HCEC 1CT (cell line): Measurements from ENCODE around the gene UBA1.

ENCODE experiments used
- DNase-seq: peaks from one replicate; pipeline ENCODE4 v3.0.0-alpha.2; 2017

Gene UBA1

DNA sequence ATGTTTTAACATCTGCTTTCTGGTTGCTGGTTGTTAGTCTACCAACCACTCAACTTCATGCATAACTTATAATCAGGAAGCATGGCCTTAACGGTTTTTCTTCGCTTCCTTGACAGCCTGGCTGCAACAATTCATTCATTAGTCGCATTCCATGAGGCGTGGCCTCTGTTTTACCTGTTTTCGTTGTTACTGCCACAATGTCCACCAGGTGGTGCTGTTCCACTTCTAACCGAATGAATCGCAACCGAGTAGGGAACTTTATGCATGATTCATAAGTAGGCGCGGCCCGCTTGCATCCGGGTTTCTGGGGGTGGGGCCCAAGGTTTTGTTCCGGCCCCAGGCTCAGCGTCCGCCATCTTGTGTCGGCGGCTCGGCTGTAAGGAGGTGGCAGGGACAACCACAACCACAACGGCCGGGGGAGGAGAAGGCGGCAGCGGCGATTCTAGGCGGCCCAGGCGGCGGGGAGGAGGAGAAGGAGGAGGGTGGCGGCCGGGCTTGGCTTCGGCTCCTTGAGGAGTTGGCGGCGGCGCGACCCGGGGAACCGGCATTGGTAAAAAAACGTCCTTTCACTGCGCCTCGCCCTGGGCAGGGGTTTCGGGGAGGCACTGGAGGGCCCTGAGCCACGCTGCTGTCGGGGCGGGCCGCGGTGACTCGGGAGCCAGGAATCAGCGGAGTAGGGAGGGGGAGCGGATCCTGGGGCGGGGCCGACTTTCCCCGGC lies at the start of gene UBA1:
TSS of gene UBA1 (plus strand) at position 355 of the 719 bp plus-strand sequence. CDS start 4,974 bp downstream, outside the sequence.
- DNase-seq = peak; percentile 85

DNA sequence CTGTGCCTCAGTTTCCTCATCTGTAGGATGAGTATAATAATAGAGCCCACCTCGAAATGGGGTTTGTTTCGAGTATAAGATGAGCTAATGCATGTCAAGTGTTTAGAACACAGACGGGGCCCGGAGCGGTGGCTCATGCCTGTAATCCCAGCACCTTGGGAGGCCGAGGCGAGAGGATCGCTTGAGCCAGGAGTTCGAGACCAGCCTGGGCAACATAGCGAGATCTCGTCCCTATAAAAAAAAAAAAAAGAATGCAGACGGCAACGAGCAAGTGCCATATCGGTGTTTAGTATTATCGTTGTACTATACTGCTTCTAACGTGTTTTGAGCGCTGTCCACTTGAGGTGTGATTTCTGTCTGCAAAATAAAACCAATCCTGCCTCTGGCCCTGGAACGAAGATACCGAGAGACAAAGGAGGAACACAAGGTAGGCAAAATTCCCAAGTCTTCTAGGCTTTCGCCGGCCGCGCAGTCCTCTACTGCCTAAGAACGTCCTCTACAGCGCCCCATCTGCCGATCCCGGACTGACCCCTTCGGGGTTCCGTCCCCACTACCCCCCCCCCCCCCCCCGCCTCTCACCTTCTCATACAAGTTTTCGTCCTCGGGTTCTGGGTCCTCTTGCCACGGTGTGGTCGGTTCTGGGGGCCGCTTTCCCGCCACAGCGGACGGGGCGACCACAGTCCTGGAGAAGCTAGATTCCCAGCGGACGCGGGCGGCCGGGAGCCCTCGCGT lies 49.6 kb upstream of the UBA1 start:
- peak; percentile 38 for DNase-seq

GRCh38 chrX:47144626-47145394 lies 48.8 kb upstream of the UBA1 start, which contains the start of the genes NDUFB11 and RBM10:
Gene NDUFB11 (minus strand): TSS chrX:47144702. CDS start chrX:47144679, 23 bp downstream.
Gene RBM10 (plus strand): TSS chrX:47145221. CDS start chrX:47147482, 2,261 bp downstream.
- DNase-seq = peak; percentile 91

DNA sequence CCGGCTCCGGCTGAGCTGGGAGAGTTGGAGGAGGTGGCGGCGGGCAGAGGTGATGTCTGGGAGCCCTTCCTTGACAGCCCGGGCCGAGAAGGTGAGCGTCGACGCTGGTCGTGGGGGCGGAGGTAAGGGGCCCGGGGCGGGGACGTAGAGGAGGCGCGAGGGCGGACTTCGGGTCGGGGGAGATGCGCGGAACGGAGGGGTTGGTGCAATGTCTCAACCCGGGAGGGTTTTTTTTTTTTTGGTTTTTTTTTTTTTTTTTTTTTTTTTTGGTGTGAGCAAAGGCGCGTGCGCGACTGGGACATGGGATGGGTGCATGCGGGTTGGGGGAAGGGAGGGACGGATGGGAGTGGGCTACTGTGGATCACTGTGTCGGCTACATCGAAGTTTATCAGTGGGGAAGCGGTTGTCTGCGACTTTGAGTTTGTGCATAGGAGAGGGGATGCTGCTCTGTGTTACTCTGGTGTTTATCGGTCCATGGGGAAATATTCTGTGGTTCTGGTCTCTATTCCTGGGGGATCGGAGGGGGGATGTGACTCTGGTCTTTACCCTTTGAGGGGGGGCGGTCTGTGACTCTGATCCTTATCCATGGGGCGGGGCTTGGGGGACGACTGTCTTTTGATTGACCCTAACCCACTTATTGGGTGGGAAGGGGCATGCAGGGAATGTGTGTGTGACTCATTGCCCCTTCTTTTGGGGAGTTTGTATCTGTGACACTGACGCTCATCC lies 48.1 kb upstream of the UBA1 start:
- no peak for DNase-seq

GRCh38 chrX:47146121-47146935 lies 47.3 kb upstream of the UBA1 start:
- no peak for DNase-seq

DNA sequence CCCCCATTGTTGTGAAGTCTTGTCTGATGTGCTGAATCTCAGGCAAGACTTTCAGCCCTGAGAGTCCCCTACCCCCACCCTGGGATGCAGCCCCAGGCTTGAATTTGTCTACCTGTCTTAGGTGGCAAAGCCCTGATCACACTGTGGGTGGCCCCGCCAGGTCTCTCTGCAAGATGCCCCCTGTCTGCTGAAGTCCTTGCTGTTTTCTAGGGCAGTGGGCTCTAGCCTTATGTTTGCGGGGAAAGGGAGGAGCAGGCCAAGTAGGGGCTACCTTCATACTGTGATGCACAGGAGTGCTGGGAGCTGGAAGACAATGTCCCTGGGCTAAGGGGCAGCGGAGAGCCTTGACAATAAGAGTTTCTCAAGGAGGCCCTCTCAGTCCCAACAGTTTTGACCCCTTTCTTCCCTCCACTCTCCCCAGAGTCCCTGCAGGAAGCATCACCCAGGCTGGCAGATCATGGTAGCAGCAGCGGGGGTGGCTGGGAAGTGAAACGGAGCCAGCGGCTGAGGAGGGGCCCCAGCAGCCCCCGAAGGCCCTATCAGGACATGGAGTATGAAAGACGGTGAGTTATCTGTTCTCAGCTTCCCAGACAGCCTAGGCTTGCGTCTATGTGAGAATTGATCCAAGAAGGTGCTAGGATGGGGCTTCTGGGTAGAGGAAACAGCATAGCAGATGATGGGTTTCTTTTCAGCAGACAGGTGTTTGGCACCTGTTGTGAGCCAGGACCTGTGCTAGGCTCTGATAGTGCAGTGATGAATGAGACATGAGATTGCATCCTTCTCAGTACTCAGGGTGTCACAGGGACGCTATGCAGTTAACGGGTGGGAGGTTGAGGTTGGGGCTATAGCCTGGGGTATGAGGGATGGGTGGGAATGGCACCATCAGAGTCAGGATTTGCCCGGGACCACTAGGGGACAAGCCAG lies 46.4 kb upstream of the UBA1 start:
- DNase-seq = no peak

- peak; percentile 9 for DNase-seq
These were observed 44.7 kb upstream of the UBA1 start for GRCh38 chrX:47148946-47149345.

DNA sequence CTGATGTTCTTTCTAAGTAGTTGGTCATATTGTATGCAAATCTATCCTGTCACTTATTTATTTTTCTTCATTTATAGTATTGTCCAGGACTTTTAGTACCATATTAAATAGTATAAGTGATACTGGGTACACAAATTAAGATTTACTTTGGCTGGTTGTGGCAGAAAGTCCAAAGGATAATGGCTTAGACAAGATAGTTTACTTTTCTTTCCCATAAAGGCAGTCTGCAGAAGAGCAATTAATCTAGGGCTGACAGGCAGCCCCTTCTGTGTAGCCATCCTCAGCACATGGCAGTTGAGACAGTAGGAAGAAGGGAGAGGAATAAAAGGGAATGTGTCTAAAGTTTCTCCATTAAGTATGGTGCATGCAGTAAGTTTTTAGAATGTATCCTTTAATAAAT lies 42.2 kb upstream of the UBA1 start:
- DNase-seq = no peak

- DNase-seq = no peak
These were observed 36.8 kb upstream of the UBA1 start for GRCh38 chrX:47156611-47157520.

DNA sequence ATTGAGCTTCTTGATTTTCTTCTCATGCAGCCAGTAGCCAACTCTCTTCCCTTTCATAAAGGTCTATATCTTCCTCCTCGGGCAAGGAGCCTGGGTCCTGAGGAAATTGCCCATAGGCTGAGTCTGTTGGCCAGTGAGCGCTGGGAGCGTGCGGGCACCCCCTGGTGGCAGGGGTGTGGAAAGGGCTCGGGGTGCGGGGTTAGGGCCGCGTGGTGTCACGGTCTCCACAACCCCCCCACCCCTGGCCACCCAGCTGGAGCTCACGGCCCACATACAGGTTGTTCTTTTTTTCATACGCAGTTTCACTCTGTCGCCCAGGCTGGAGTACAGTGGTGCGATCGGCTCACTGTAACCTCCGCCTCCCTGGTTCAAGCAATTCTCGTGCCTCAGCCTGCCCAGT lies 35.5 kb upstream of the UBA1 start:
- DNase-seq = no peak

- no peak for DNase-seq
These were observed 34.8 kb upstream of the UBA1 start for GRCh38 chrX:47158781-47159180.

DNA sequence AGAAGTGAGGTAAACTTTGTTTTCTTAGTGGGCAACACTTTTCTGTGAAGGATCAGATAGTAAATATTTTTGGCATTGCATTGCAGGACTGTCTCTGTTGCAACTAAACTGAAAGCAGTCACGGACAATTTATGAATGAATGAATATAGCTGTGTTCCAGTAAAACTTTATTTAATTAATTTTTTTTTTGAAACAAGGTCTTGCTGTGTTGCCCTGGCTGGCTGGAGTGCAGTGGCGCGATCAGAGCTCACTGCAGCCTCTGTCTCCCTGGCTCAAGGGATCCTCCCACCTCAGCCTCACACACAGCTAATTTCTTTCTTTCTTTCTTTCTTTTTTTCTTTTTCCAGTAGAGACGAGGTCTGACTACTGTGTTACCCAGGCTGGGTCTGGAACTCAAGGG lies 32.8 kb upstream of the UBA1 start:
- DNase-seq = no peak

DNA sequence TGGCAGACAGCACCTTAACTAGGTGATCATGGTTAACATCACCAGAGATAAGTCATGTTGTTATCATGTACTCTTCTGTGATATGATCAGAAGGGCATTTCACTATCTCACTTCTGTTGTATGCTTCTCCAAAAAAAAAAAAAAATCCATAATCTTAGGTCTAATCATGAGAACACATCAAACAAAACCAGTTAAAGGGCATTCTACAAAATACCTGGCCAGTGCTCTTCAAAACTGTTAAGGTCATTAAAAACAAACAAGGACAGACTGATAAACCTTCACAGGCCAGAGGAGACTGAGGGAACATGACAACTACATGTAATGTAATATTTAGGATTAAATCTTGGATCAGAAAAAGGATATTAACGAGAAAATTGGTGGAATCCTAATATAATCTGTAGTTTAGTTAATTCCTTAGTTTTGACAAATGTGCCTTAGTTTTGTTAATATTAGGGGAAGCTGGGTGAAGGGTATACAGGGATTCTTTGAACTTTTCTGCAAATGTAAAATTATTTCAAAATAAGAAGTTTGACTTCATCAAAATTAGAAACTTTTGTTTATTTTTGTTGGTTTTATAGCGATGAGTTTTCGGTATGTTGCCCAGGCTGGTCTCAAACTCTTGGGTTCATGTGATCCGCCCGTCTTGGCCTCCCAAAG lies 30.6 kb upstream of the UBA1 start:
- no peak for DNase-seq

- no peak for DNase-seq
These were observed 29.2 kb upstream of the UBA1 start for GRCh38 chrX:47164420-47164819.

GRCh38 chrX:47166126-47166525 lies 27.5 kb upstream of the UBA1 start:
- no peak for DNase-seq

DNA sequence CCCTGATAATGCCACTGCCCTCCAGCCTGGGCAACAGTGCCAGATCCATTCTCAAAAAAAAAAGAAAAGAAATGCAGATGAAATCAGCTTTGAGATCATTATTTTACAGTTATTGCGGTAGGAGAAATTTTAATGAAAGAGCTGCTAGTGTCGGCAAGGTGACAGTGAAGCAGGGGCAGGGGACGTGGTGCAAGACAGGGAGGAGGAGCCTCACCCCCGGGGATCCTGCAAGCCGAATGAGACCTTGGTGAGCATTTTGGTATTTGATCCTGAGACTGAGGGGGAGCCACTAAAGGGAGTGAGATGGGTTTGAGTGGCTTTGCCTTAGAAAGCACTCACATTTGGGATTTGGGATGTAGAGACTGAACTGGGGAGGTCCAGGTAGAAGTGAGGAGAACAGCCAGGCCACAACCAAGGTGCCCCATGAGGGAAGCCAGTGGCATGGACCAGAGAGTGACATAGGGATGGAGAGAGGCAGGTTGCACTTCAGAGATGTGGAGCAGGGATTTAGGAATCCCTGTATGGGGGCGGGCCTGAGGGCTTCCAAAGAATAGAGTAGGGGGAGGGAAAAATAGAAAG lies 25.0 kb upstream of the UBA1 start:
- no peak for DNase-seq

DNA sequence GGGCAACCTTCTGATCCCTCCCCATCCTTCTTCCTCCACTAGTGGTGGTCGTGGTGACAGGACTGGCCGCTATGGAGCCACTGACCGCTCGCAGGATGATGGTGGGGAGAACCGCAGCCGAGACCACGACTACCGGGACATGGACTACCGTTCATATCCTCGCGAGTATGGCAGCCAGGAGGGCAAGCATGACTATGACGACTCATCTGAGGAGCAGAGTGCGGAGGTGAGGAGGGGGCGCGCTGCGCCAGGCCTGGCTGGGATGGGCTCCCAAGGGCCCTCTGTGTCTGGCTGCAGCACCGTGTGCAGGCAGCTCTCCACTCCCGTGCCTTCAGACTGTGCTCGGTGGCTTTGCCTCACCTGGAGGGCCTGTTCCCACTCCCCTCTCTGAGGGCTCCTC lies 24.4 kb upstream of the UBA1 start:
- DNase-seq = no peak

GRCh38 chrX:47169726-47170515 lies 23.7 kb upstream of the UBA1 start:
- no peak for DNase-seq
